Uterus (tissue), 2 donors: ENCODE data around the gene PRKN.

Experiments
- POLR2A ChIP-seq, 2 donors: fragments of 450-650 bp; IDR thresholded peaks; one replicate each; pipeline ENCODE4 v1.6.1; 2016; ENCODE audit warnings: antibody characterized with exemption in 2 of 2, mild to moderate bottlenecking in 1 of 2, moderate library complexity in 1 of 2
- TF ChIP-seq, protein P1 (sequence below), 4 experiments: fragments of 200-600 bp in 2 of 4; fragments of 450-650 bp in 2 of 4; sonication (generic) in 2 of 4; IDR thresholded peaks; one replicate each; pipeline ENCODE4 v1.5.1; 2016 to 2019; ENCODE audit warnings: antibody characterized with exemption in 4 of 4, mild to moderate bottlenecking in 2 of 4, moderate library complexity in 1 of 4

DNA sequence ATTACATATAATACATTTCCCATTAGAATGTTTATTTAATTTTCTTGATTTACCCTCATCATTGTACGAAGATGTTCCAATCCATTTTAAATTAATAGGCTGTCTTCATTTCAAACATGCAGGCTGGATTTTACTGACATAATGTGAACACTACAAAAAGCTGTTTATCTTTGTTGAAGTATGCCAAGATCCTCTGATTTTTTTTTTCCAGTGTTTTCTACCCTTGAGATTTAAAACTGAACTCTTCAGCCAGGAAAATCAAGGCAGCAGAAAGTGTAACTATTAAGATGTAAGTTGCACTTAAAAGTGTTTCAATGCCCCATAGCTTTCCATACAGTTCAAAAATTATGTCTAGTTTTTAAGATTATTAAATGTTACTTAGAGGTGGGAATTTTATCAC is 43.5 kb downstream of the PRKN start:
- TF ChIP-seq, protein P1, sequence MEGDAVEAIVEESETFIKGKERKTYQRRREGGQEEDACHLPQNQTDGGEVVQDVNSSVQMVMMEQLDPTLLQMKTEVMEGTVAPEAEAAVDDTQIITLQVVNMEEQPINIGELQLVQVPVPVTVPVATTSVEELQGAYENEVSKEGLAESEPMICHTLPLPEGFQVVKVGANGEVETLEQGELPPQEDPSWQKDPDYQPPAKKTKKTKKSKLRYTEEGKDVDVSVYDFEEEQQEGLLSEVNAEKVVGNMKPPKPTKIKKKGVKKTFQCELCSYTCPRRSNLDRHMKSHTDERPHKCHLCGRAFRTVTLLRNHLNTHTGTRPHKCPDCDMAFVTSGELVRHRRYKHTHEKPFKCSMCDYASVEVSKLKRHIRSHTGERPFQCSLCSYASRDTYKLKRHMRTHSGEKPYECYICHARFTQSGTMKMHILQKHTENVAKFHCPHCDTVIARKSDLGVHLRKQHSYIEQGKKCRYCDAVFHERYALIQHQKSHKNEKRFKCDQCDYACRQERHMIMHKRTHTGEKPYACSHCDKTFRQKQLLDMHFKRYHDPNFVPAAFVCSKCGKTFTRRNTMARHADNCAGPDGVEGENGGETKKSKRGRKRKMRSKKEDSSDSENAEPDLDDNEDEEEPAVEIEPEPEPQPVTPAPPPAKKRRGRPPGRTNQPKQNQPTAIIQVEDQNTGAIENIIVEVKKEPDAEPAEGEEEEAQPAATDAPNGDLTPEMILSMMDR (IDR thresholded peaks at IDR 0.05), result no peak
- no peak for TF ChIP-seq POLR2A (IDR thresholded peaks at IDR 0.05)
